Kidney epithelial cell (primary cell): ENCODE measurements around the gene NRXN2. TPM values are rescaled to one million over a fixed set of nuclear protein-coding genes. Genes with fewer than 3 reads are reported as not detected.

ENCODE experiments used
- DNase-seq: peaks from one replicate; pipeline ENCODE4 v3.0.0-alpha.2; 2010; ENCODE audit warnings: low read depth
- H3K27me3 ChIP-seq: 2 replicates; pipeline ENCODE4 v1.6.0; 2011; ENCODE audit warnings: low read length; ENCODE audit not compliant: control insufficient read depth, insufficient read depth
- H3K36me3 ChIP-seq: 2 replicates; pipeline ENCODE4 v1.5.1; 2011; ENCODE audit warnings: low read length; ENCODE audit not compliant: control insufficient read depth, insufficient read depth
- H3K4me3 ChIP-seq: 2 replicates; pipeline ENCODE4 v1.5.1; 2011; ENCODE audit warnings: low read depth, mild to moderate bottlenecking, control low read depth, low read length
- CTCF ChIP-seq: IDR thresholded peaks from 2 replicates; pipeline ENCODE4 v1.5.1; 2011; ENCODE audit warnings: mild to moderate bottlenecking, moderate library complexity, low read length, control low read depth, inconsistent platforms; ENCODE audit not compliant: insufficient read depth, poor library complexity, severe bottlenecking
- total RNA-seq: library from RNA; depleted of rRNA; stranded (reverse); fragments of >200 nt; gene quantifications from 2 replicates; pipeline ENCODE4 v1.2.3, GENCODE V29; 2015

The NRXN2 gene
- total RNA-seq, 1 donor from 2014 or later: not detected

DNA sequence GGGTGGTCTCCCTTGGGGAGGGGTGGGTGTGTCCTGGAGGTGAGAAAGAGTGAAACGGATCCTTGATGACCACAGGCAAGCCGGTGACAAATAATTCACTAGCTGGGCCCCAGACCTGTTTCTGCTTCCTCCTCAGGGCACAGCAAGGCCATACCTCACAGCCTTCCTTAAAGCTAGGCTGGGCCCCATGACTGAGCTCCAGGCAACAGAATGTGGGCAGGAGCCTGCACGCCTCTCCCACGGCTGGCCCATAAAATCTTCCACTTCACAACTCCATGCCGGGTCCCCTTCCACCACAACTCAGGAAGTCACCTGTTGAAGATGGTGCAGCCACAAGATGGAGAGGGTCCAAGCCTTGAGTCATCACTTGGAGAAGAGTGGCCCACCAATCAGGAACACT is 108.1 kb downstream of the NRXN2 start:
- Histone ChIP-seq H3K36me3 (no peaks in the 10 kb centered on the region), H3K27me3 (peaks cover 8% of the 10 kb centered on the region), H3K4me3 (no peak overlapping the region)
- no peak for DNase-seq
- no peak for TF ChIP-seq CTCF

DNA sequence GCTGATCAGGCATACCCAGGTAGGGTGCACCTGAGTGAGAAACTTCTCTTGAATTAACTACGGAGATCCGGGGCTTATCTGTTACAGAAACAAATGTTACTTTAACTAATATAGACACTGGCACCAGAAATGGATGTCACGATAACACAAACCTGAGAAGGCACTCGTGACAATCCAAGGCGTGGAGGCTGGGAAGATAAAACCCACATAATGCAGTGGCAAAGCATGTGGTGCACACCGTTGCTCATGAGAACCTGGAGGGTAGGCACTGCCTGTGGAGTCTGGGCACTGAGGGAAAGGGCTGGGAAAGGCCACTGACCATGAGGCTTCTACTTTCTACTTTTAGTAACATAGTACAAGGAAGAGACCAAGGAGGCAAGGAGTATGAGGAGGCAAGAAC is 109.3 kb downstream of the NRXN2 start:
- DNase-seq: no peak

GRCh38 chr11:64611869-64612646 is 110.9 kb downstream of the NRXN2 start:
- H3K27me3 ChIP-seq: peaks cover 30% of the 10 kb centered on the region
- TF ChIP-seq CTCF: no peak
- no peak for DNase-seq
- H3K4me3 ChIP-seq: no peak overlapping the region
- H3K36me3 ChIP-seq: no peaks in the 10 kb centered on the region

More for the DNA sequence above, 109.3 kb downstream of the NRXN2 start:
- Histone ChIP-seq H3K27me3 (peaks cover 18% of the 10 kb centered on the region), H3K4me3 (no peak overlapping the region), H3K36me3 (no peaks in the 10 kb centered on the region)
- TF ChIP-seq CTCF: no peak

DNA sequence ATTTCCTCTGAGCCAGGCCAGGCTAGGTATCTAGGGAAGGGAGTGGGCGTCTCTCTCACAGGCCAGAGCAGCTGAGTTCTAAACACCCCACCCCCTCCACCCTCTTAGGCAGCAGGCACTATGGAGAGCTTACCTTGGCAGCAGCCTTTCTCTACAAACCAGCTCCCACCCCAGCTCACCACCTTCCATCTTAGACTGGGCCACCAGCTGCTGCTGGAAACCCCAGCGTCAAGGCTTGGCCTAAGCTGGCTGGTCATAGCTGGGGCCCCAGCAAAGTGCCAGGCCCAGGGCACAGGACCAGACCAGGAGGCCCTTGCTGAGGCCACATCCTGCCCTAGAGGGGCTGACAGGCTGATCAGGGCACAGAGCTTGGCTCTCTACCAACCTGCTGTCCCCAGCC is 111.8 kb downstream of the NRXN2 start:
- peaks cover 33% of the 10 kb centered on the region for H3K27me3 ChIP-seq

GRCh38 chr11:64610596-64610995 is 112.4 kb downstream of the NRXN2 start:
- no peak for TF ChIP-seq CTCF
- H3K36me3 ChIP-seq: no peaks in the 10 kb centered on the region
- H3K4me3 ChIP-seq: no peak overlapping the region
- DNase-seq: no peak
- H3K27me3 ChIP-seq: peaks cover 37% of the 10 kb centered on the region

More for the DNA sequence above, 111.8 kb downstream of the NRXN2 start:
- no peak for TF ChIP-seq CTCF
- no peak for DNase-seq
- Histone ChIP-seq H3K36me3 (no peaks in the 10 kb centered on the region), H3K4me3 (no peak overlapping the region)
